ENCODE measurements around the gene ANXA7. TPM values are rescaled to one million over a fixed set of nuclear protein-coding genes. Genes with fewer than 3 reads are reported as not detected.
A peak's percentile ranks its signal among the peaks of the same experiment; 100 is the strongest.

Gene ANXA7
- polyA plus RNA-seq, 4 donors: 44.3 to 64.8 (median 55.7) TPM

DNA sequence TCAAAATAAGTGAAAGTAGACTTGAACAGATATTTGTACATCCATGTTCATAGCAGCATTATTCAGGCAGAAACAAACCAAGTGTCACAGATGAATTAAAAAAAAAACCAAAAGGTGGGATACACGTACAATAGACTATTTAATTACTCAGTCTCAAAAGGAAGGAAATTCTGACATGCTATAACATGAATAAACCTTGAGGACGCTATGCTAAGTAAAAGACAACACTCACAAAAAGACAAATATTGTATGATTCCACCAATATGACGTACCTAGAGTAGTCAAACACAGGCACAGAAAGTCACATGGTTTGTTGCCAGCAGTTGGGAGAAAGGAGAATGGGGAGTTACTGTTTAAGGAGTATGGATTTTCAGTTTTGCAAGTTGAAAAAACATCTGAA is 37.2 kb downstream of the ANXA7 start:
- H3K27ac ChIP-seq (ENCODE audit: low read depth in 1 of 3, low read length in 2 of 3): no peak overlapping the region
- 69 to 93% (median 91%) methylated on average over 3 of the region's 3 CpGs for WGBS, 3 donors
- FAIRE-seq (no peak), DNase-seq (no peak)
- no peaks in the 10 kb centered on the region for H3K9me3 ChIP-seq (ENCODE audit: control insufficient read depth in 2 of 2, insufficient read depth in 1 of 2, low read depth in 1 of 2, low read length in 1 of 2)
- peaks cover 18 to 31% (median 23%) of the 10 kb centered on the region in 3 donors for H3K36me3 ChIP-seq (ENCODE audit: control insufficient read depth in 3 of 3, insufficient read depth in 2 of 3, low read depth in 1 of 3, low read length in 3 of 3)
- H3K4me1 ChIP-seq (ENCODE audit: control insufficient read depth in 3 of 3, insufficient read depth in 2 of 3, low read depth in 1 of 3, low read length in 2 of 3): no peaks in the 10 kb centered on the region
- H3K4me3 ChIP-seq (ENCODE audit: low read depth in 1 of 3, low read length in 3 of 3): no peak overlapping the region
- no peaks in the 10 kb centered on the region for H3K27me3 ChIP-seq (ENCODE audit: control insufficient read depth in 3 of 3, insufficient read depth in 3 of 3, low read length in 3 of 3)

GRCh38 chr10:73368238-73368637 is 45.6 kb downstream of the ANXA7 start:
- H3K27me3 ChIP-seq (ENCODE audit: control insufficient read depth in 3 of 3, insufficient read depth in 3 of 3, low read length in 3 of 3): no peaks in the 10 kb centered on the region
- H3K4me3 ChIP-seq (ENCODE audit: low read depth in 1 of 3, low read length in 3 of 3): no peak overlapping the region
- FAIRE-seq: no peak
- 86 to 98% (median 91%) methylated on average over 4 of the region's 4 CpGs for WGBS, 3 donors
- no peak for DNase-seq
- H3K9me3 ChIP-seq (ENCODE audit: control insufficient read depth in 2 of 2, insufficient read depth in 1 of 2, low read depth in 1 of 2, low read length in 1 of 2): no peaks in the 10 kb centered on the region
- H3K27ac ChIP-seq (ENCODE audit: low read depth in 1 of 3, low read length in 2 of 3): no peak overlapping the region
- H3K4me1 ChIP-seq (ENCODE audit: control insufficient read depth in 3 of 3, insufficient read depth in 2 of 3, low read depth in 1 of 3, low read length in 2 of 3): no peaks in the 10 kb centered on the region
- peaks cover under 1 to 32% (median 2%) of the 10 kb centered on the region in 3 donors for H3K36me3 ChIP-seq (ENCODE audit: control insufficient read depth in 3 of 3, insufficient read depth in 2 of 3, low read depth in 1 of 3, low read length in 3 of 3)

GRCh38 chr10:73366381-73367298 is 47.2 kb downstream of the ANXA7 start:
- H3K27ac ChIP-seq (ENCODE audit: low read depth in 1 of 3, low read length in 2 of 3): no peak overlapping the region
- FAIRE-seq: no peak
- H3K4me3 ChIP-seq (ENCODE audit: low read depth in 1 of 3, low read length in 3 of 3): no peak overlapping the region
- no peaks in the 10 kb centered on the region for H3K27me3 ChIP-seq (ENCODE audit: control insufficient read depth in 3 of 3, insufficient read depth in 3 of 3, low read length in 3 of 3)
- H3K36me3 ChIP-seq (ENCODE audit: control insufficient read depth in 3 of 3, insufficient read depth in 2 of 3, low read depth in 1 of 3, low read length in 3 of 3): peaks cover 0 to 27% (median 2%) of the 10 kb centered on the region in 3 donors
- H3K9me3 ChIP-seq (ENCODE audit: control insufficient read depth in 2 of 2, insufficient read depth in 1 of 2, low read depth in 1 of 2, low read length in 1 of 2): no peaks in the 10 kb centered on the region
- no peak for DNase-seq
- 87 to 93% (median 90%) methylated on average over 6 of the region's 6 CpGs for WGBS, 3 donors
- no peaks in the 10 kb centered on the region for H3K4me1 ChIP-seq (ENCODE audit: control insufficient read depth in 3 of 3, insufficient read depth in 2 of 3, low read depth in 1 of 3, low read length in 2 of 3)

GRCh38 chr10:73364964-73365363 is 48.9 kb downstream of the ANXA7 start:
- Histone ChIP-seq H3K36me3 (ENCODE audit: control insufficient read depth in 3 of 3, insufficient read depth in 2 of 3, low read depth in 1 of 3, low read length in 3 of 3) (peaks cover 0 to 22% (median 2%) of the 10 kb centered on the region in 3 donors), H3K4me1 (ENCODE audit: control insufficient read depth in 3 of 3, insufficient read depth in 2 of 3, low read depth in 1 of 3, low read length in 2 of 3) (no peaks in the 10 kb centered on the region), H3K27ac (ENCODE audit: low read depth in 1 of 3, low read length in 2 of 3) (no peak overlapping the region), H3K4me3 (ENCODE audit: low read depth in 1 of 3, low read length in 3 of 3) (no peak overlapping the region), H3K9me3 (ENCODE audit: control insufficient read depth in 2 of 2, insufficient read depth in 1 of 2, low read depth in 1 of 2, low read length in 1 of 2) (no peaks in the 10 kb centered on the region), H3K27me3 (ENCODE audit: control insufficient read depth in 3 of 3, insufficient read depth in 3 of 3, low read length in 3 of 3) (no peaks in the 10 kb centered on the region)
- DNase-seq (no peak), FAIRE-seq (no peak)
- WGBS, 3 donors: 93 to 99% (median 96%) methylated on average over 3 of the region's 3 CpGs

DNA sequence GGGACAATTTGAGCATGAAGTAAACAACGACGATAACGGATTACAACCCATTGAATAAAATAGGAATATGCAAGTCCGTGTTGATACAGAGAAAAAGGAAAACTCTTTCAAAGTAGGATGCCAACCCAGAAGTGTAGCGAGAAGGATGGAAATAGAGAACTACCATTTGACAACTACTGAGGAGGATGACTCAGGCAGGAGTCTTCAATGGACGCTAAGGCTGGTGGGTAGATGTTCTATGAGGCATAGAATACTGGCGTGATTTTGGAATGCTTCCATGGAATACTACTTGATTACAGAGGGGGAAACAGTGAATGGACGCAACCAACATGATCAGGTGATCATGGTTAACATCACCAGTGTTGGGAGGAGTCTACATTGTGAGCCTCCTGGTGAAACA is 54.4 kb downstream of the ANXA7 start:
- H3K27ac ChIP-seq (ENCODE audit: low read depth in 1 of 3, low read length in 2 of 3): no peak overlapping the region
- no peaks in the 10 kb centered on the region for H3K27me3 ChIP-seq (ENCODE audit: control insufficient read depth in 3 of 3, insufficient read depth in 3 of 3, low read length in 3 of 3)
- peaks cover 0 to 5% (median 0%) of the 10 kb centered on the region in 3 donors for H3K4me1 ChIP-seq (ENCODE audit: control insufficient read depth in 3 of 3, insufficient read depth in 2 of 3, low read depth in 1 of 3, low read length in 2 of 3)
- no peak overlapping the region for H3K4me3 ChIP-seq (ENCODE audit: low read depth in 1 of 3, low read length in 3 of 3)
- DNase-seq (no peak), FAIRE-seq (no peak)
- WGBS, 3 donors: 70 to 77% (median 73%) methylated on average over 8 of the region's 8 CpGs
- H3K9me3 ChIP-seq (ENCODE audit: control insufficient read depth in 2 of 2, insufficient read depth in 1 of 2, low read depth in 1 of 2, low read length in 1 of 2): no peaks in the 10 kb centered on the region
- no peaks in the 10 kb centered on the region for H3K36me3 ChIP-seq (ENCODE audit: control insufficient read depth in 3 of 3, insufficient read depth in 2 of 3, low read depth in 1 of 3, low read length in 3 of 3)

DNA sequence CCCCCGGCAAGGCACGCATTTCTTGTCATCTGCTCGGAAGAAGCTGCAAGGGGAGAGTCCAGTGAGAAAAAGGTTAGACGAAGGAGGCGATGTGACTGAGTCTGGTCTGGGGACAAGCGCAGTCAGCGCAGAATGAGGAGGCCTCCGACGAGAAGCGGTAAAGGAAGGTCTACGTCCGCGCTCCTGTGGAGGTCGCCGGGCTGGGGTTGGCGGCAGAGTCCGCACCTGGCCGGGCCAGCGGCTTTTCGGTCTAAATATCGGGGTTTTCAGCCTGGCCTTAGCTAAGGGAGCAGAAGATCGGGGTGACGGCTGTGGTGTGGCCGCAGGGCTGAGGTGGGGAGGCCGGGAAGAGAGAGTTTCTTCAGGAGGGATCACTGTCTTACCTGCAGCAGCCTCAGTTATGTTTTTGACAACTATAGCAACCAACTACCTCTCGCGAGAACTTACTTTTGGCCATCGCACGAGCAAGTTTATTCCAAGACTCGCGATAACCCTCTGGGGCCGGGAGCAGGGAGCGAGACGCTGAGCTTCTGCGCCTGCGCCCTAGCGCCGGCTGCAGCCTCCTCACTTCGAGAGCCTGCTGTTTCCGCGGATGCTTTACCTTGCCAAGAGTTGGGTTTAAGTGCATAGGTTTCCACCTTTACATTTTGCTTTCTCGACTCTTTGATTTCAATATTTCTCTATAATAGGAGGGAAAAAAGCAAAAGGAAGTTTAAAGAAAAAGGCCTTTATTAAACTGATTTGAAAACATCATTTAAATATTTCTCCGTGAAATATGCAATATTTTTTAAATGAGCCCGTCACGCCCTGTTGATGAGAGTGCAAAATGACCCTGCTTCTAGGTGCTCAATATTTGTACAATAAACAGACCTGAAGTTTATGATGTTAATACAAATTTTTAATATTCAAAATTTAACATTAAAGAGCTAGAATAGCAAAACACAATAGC is 55.3 kb downstream of the ANXA7 start, which contains the start of gene CFAP70:
CFAP70 (minus strand) TSS at position 534 of the 949 bp plus-strand sequence. CDS start 4,068 bp downstream, outside the sequence.
- WGBS, 3 donors: 0 to 1% (median 1%) methylated on average over 43 to 45 of the region's 45 CpGs
- peak within 1 kb of the TSS in 2 of 3 donors; percentile 50 to 57 for H3K27ac ChIP-seq (ENCODE audit: low read depth in 1 of 3, low read length in 2 of 3)
- H3K9me3 ChIP-seq (ENCODE audit: control insufficient read depth in 2 of 2, insufficient read depth in 1 of 2, low read depth in 1 of 2, low read length in 1 of 2): no peaks in the 10 kb centered on the region
- peak; percentile 98 for DNase-seq
- FAIRE-seq: no peak
- H3K4me1 ChIP-seq (ENCODE audit: control insufficient read depth in 3 of 3, insufficient read depth in 2 of 3, low read depth in 1 of 3, low read length in 2 of 3): peaks cover 0 to 5% (median 0%) of the 10 kb centered on the region in 3 donors
- H3K27me3 ChIP-seq (ENCODE audit: control insufficient read depth in 3 of 3, insufficient read depth in 3 of 3, low read length in 3 of 3): no peaks in the 10 kb centered on the region
- peak within 1 kb of the TSS; percentile 65 to 68 (median 67) for H3K4me3 ChIP-seq (ENCODE audit: low read depth in 1 of 3, low read length in 3 of 3)
- no peaks in the 10 kb centered on the region for H3K36me3 ChIP-seq (ENCODE audit: control insufficient read depth in 3 of 3, insufficient read depth in 2 of 3, low read depth in 1 of 3, low read length in 3 of 3)

DNA sequence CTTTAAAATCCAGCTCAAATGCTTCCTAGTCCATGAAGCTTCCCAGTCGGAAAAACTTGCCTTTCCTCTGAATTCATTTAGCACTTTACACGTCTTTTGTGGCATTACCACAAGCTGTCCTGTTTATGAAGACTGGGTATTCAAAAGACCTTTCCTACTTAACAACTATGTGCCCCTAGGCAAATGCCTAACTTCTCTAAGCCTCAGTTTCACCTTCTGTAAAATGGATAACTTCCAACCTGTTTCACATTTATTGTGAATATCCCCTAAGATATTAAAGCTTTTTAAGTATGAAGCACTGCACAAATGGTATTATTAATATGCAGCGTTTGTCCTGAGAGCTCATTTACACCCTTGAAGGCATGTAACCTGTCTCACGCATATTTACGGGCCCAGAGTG is 56.0 kb downstream of the ANXA7 start:
- Histone ChIP-seq H3K27me3 (ENCODE audit: control insufficient read depth in 3 of 3, insufficient read depth in 3 of 3, low read length in 3 of 3) (no peaks in the 10 kb centered on the region), H3K9me3 (ENCODE audit: control insufficient read depth in 2 of 2, insufficient read depth in 1 of 2, low read depth in 1 of 2, low read length in 1 of 2) (no peaks in the 10 kb centered on the region), H3K27ac (ENCODE audit: low read depth in 1 of 3, low read length in 2 of 3) (peak overlapping the region in 1 of 3 donors; percentile 50), H3K36me3 (ENCODE audit: control insufficient read depth in 3 of 3, insufficient read depth in 2 of 3, low read depth in 1 of 3, low read length in 3 of 3) (no peaks in the 10 kb centered on the region), H3K4me1 (ENCODE audit: control insufficient read depth in 3 of 3, insufficient read depth in 2 of 3, low read depth in 1 of 3, low read length in 2 of 3) (peaks cover 0 to 5% (median 0%) of the 10 kb centered on the region in 3 donors), H3K4me3 (ENCODE audit: low read depth in 1 of 3, low read length in 3 of 3) (peak overlapping the region in 2 of 3 donors; percentile 67 to 68)
- no peak for FAIRE-seq
- DNase-seq: peak in 1 of 2 donors; percentile 5
- 32 to 39% (median 39%) methylated on average over 5 of the region's 5 CpGs for WGBS, 3 donors

DNA sequence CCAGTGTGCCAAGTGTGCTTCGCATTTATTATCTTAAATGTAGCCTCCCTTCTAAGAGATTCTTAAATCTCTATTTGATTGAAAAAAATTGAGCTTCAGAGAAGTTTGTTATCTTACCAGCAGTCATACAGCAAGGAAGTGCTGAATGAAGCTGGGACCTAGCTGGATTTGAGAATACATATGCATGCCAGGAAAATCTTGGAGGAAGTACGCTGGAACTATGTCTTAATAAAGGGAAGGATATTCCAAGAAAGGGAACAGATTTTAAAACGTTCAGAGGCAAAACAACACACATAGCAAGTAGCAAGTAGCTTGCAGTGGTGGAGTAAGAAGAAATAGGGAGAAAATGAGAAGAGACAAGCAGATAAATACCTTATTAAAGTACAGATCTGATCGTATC is 56.7 kb downstream of the ANXA7 start:
- FAIRE-seq: no peak
- Histone ChIP-seq H3K27ac (ENCODE audit: low read depth in 1 of 3, low read length in 2 of 3) (no peak overlapping the region), H3K9me3 (ENCODE audit: control insufficient read depth in 2 of 2, insufficient read depth in 1 of 2, low read depth in 1 of 2, low read length in 1 of 2) (no peaks in the 10 kb centered on the region), H3K36me3 (ENCODE audit: control insufficient read depth in 3 of 3, insufficient read depth in 2 of 3, low read depth in 1 of 3, low read length in 3 of 3) (no peaks in the 10 kb centered on the region), H3K4me3 (ENCODE audit: low read depth in 1 of 3, low read length in 3 of 3) (no peak overlapping the region), H3K27me3 (ENCODE audit: control insufficient read depth in 3 of 3, insufficient read depth in 3 of 3, low read length in 3 of 3) (no peaks in the 10 kb centered on the region), H3K4me1 (ENCODE audit: control insufficient read depth in 3 of 3, insufficient read depth in 2 of 3, low read depth in 1 of 3, low read length in 2 of 3) (peaks cover 0 to 5% (median 0%) of the 10 kb centered on the region in 3 donors)
- DNase-seq: no peak
- WGBS, 3 donors: 58 to 71% (median 66%) methylated on average over 4 of the region's 4 CpGs
